T-cell (primary cell): Measurements from ENCODE around the gene LYZL6. TPM values are rescaled to one million over a fixed set of nuclear protein-coding genes. Genes with fewer than 3 reads are reported as not detected.

ENCODE experiments used
- ATAC-seq, 4 experiments: fragments of 200-7000 bp in 3 of 4; fragments of 150-1000 bp in 1 of 4; cut with Tn5 transposase; replicated peaks in 1 of 4; 1 replicate in 3 of 4; 2 replicates in 1 of 4; pipeline ENCODE4 v1.10.0; 2021; ENCODE audit warnings: moderate library complexity in 3 of 4, mild to moderate bottlenecking in 2 of 4, moderate number of reproducible peaks in 1 of 4
- CTCF ChIA-PET, 2 donors: fragments of 300-600 bp; sonication (Branson Sonifier 250); formaldehyde crosslinking; loops; one replicate each; lab custom pipeline; 2022; ENCODE audit warnings: antibody characterized with exemption in 2 of 2; lab: Charles Lee
- POLR2A ChIA-PET, 2 donors: fragments of 300-600 bp; sonication (Branson Sonifier 250); formaldehyde crosslinking; loops; one replicate each; lab custom pipeline; 2022; ENCODE audit warnings: antibody characterized with exemption in 2 of 2; lab: Charles Lee
- DNase-seq, 35 experiments: peaks; one replicate each; pipeline versions ENCODE4 v3.0.0 to v3.0.0-alpha.2; 2013 to 2023
- H3K27ac ChIP-seq: one replicate; pipeline ENCODE4 v1.5.1; 2013; ENCODE audit warnings: low read length
- H3K27me3 ChIP-seq, 2 experiments: replicated peaks in 1 of 2; 1 replicate in 1 of 2; 2 replicates in 1 of 2; pipeline versions ENCODE4 v1.6.1 to v1.7.0; 2013; ENCODE audit warnings: low read length in 1 of 2, mixed read lengths in 1 of 2; ENCODE audit not compliant: control insufficient read depth in 2 of 2, insufficient read depth in 2 of 2; ENCODE audit errors: extremely low read depth in 1 of 2
- H3K36me3 ChIP-seq, 2 donors: 1 replicate in 1 of 2; 2 replicates in 1 of 2; pipeline versions ENCODE4 v1.6.1 to v1.7.0; 2013; ENCODE audit warnings: low read length in 1 of 2; ENCODE audit not compliant: control insufficient read depth in 2 of 2, insufficient read depth in 1 of 2; ENCODE audit errors: extremely low read depth in 1 of 2
- H3K4me1 ChIP-seq, 2 experiments: 1 replicate in 1 of 2; 2 replicates in 1 of 2; pipeline versions ENCODE4 v1.6.1 to v1.7.0; 2013; ENCODE audit warnings: low read length in 2 of 2, mixed read lengths in 1 of 2; ENCODE audit not compliant: insufficient read depth in 2 of 2, control insufficient read depth in 1 of 2; ENCODE audit errors: extremely low read depth in 1 of 2
- H3K4me3 ChIP-seq, 2 donors: 1 replicate in 1 of 2; 2 replicates in 1 of 2; pipeline versions ENCODE4 v1.5.1 to v1.7.0; 2013; ENCODE audit warnings: mild to moderate bottlenecking in 2 of 2, low read length in 1 of 2, moderate library complexity in 1 of 2; ENCODE audit not compliant: control insufficient read depth in 1 of 2; ENCODE audit errors: extremely low read depth in 1 of 2
- H3K9me3 ChIP-seq: 2 replicates; pipeline ENCODE4 v1.7.0; 2013
- H3K27ac Mint-ChIP-seq, 2 donors: one replicate each; pipeline ENCODE4 v1.8.0; 2020 to 2021; ENCODE audit warnings: mild to moderate bottlenecking in 2 of 2, mixed read lengths in 2 of 2
- H3K27me3 Mint-ChIP-seq, 2 donors: one replicate each; pipeline ENCODE4 v1.8.0; 2021 to 2022; ENCODE audit warnings: mixed read lengths in 2 of 2
- H3K36me3 Mint-ChIP-seq: one replicate; pipeline ENCODE4 v1.8.0; 2021; ENCODE audit warnings: mixed read lengths
- H3K4me1 Mint-ChIP-seq, 3 donors: one replicate each; pipeline ENCODE4 v1.8.0; 2020 to 2022; ENCODE audit warnings: mixed read lengths in 3 of 3, mild to moderate bottlenecking in 1 of 3
- H3K4me3 Mint-ChIP-seq, 3 donors: one replicate each; pipeline ENCODE4 v1.8.0; 2020 to 2022; ENCODE audit warnings: mild to moderate bottlenecking in 3 of 3, mixed read lengths in 3 of 3, moderate library complexity in 3 of 3
- H3K9me3 Mint-ChIP-seq, 3 donors: one replicate each; pipeline ENCODE4 v1.8.0; 2020 to 2022; ENCODE audit warnings: mixed read lengths in 3 of 3
- WGBS: methylation state at CpG from one replicate; pipeline ENCODE4 v1.1.5; 2013; ENCODE audit warnings: missing lambda C conversion rate; ENCODE audit not compliant: insufficient coverage; 5-methylcytosine and 5-hydroxymethylcytosine counted together
- total RNA-seq, 35 experiments: library from RNA in 6 of 35; stranded (reverse) in 6 of 35; fragments of 120-200 nt in 1 of 35; gene quantifications; one replicate each; pipeline versions ENCODE4 v1.2.1 to v1.2.4 and lab custom pipeline; 2013 to 2026

The LYZL6 gene
- total RNA-seq, 5 donors from 2014 or later (not counting 1 experiment from before 2014, with no cell fraction given): not detected

GRCh38 chr17:35953720-35954119 lies 10.2 kb upstream of the LYZL6 start:
- H3K9me3 ChIP-seq: no peaks in the 10 kb centered on the region
- no peak overlapping the region for H3K27ac Mint-ChIP-seq
- DNase-seq (no peak), ATAC-seq (no peak)
- H3K27me3 ChIP-seq: peaks cover 0 to 8% of the 10 kb centered on the region in 2 experiments
- H3K4me3 Mint-ChIP-seq: no peak overlapping the region
- no peaks in the 10 kb centered on the region for H3K4me1 ChIP-seq
- H3K36me3 ChIP-seq: no peaks in the 10 kb centered on the region
- no peaks in the 10 kb centered on the region for H3K4me1 Mint-ChIP-seq
- H3K27me3 Mint-ChIP-seq: peaks cover 8 to 20% of the 10 kb centered on the region in 2 donors
- H3K27ac ChIP-seq: no peak overlapping the region
- no peak overlapping the region for H3K4me3 ChIP-seq
- ChIA-PET CTCF (no interaction called here), POLR2A (no interaction called here)
- H3K36me3 Mint-ChIP-seq: no peaks in the 10 kb centered on the region
- no peaks in the 10 kb centered on the region for H3K9me3 Mint-ChIP-seq
- WGBS: 69% methylated on average over 3 of the region's 7 CpGs

- no peak overlapping the region for H3K27ac ChIP-seq
- H3K36me3 Mint-ChIP-seq: no peaks in the 10 kb centered on the region
- peaks cover 0 to 2% (median 0%) of the 10 kb centered on the region in 3 donors for H3K4me1 Mint-ChIP-seq
- no peak overlapping the region for H3K27ac Mint-ChIP-seq
- H3K27me3 Mint-ChIP-seq: no peaks in the 10 kb centered on the region
- CTCF ChIA-PET: interaction anchor here in 1 of 2 donors (0.6 kb wide), 1 partner anchor 927 kb away, joined by 3 read pairs; no protein-coding TSS in a partner anchor
- POLR2A ChIA-PET: no interaction called here
- peaks cover 0 to 6% of the 10 kb centered on the region in 2 experiments for H3K27me3 ChIP-seq
- 90% methylated on average over 2 of the region's 3 CpGs for WGBS
- no peak for DNase-seq
- no peak overlapping the region for H3K4me3 ChIP-seq
- no peaks in the 10 kb centered on the region for H3K9me3 Mint-ChIP-seq
- H3K4me1 ChIP-seq: peaks cover 0 to 10% of the 10 kb centered on the region in 2 experiments
- H3K36me3 ChIP-seq: no peaks in the 10 kb centered on the region
- ATAC-seq: no peak
- H3K4me3 Mint-ChIP-seq: no peak overlapping the region
- H3K9me3 ChIP-seq: no peaks in the 10 kb centered on the region
Observed at GRCh38 chr17:35949401-35949800, 5.9 kb upstream of the LYZL6 start.

GRCh38 chr17:35948092-35948491 lies 4.6 kb upstream of the LYZL6 start:
- ChIA-PET POLR2A (no interaction called here), CTCF (interaction anchor here (0.6 to 0.7 kb wide), 5 partner anchors 10 to 1587 kb away, joined by 3 to 6 read pairs (median 3); no protein-coding TSS in a partner anchor)
- Mint-ChIP-seq H3K4me3 (no peak overlapping the region), H3K27me3 (peaks cover 0 to 4% of the 10 kb centered on the region in 2 donors), H3K36me3 (no peaks in the 10 kb centered on the region), H3K9me3 (no peaks in the 10 kb centered on the region), H3K27ac (no peak overlapping the region), H3K4me1 (peaks cover 0 to 2% (median 0%) of the 10 kb centered on the region in 3 donors)
- DNase-seq: no peak
- ATAC-seq: no peak
- Histone ChIP-seq H3K9me3 (no peaks in the 10 kb centered on the region), H3K36me3 (no peaks in the 10 kb centered on the region), H3K4me3 (no peak overlapping the region), H3K4me1 (peaks cover 0 to 10% of the 10 kb centered on the region in 2 experiments), H3K27me3 (no peaks in the 10 kb centered on the region), H3K27ac (no peak overlapping the region)
- 96% methylated on average over 5 of the region's 7 CpGs for WGBS

GRCh38 chr17:35947156-35947585 lies 3.7 kb upstream of the LYZL6 start:
- H3K9me3 ChIP-seq: no peaks in the 10 kb centered on the region
- Mint-ChIP-seq H3K4me3 (no peak overlapping the region), H3K4me1 (peaks cover 0 to 2% (median 0%) of the 10 kb centered on the region in 3 donors), H3K27ac (no peak overlapping the region), H3K9me3 (no peaks in the 10 kb centered on the region), H3K27me3 (peaks cover 0 to 4% of the 10 kb centered on the region in 2 donors), H3K36me3 (no peaks in the 10 kb centered on the region)
- H3K4me1 ChIP-seq: peaks cover 0 to 10% of the 10 kb centered on the region in 2 experiments
- DNase-seq: peak in 33 of 35 experiments; percentile 6 to 67 (median 33)
- ChIA-PET CTCF (interaction anchor here (0.6 to 0.7 kb wide), 5 partner anchors 15 to 1103 kb away, joined by 3 to 9 read pairs (median 4); no protein-coding TSS in a partner anchor), POLR2A (no interaction called here)
- no peak overlapping the region for H3K4me3 ChIP-seq
- H3K27ac ChIP-seq: no peak overlapping the region
- ATAC-seq: peak; percentile 73 to 77 (median 76)
- WGBS: 0% methylated on average over 2 of the region's 12 CpGs
- no peaks in the 10 kb centered on the region for H3K36me3 ChIP-seq
- no peaks in the 10 kb centered on the region for H3K27me3 ChIP-seq

GRCh38 chr17:35944151-35944550 lies 638 bp upstream of the LYZL6 start:
- Mint-ChIP-seq H3K27me3 (peaks cover 0 to 4% of the 10 kb centered on the region in 2 donors), H3K27ac (no peak overlapping the region), H3K4me3 (no peak overlapping the region), H3K36me3 (no peaks in the 10 kb centered on the region), H3K9me3 (no peaks in the 10 kb centered on the region), H3K4me1 (peaks cover 0 to 2% (median 0%) of the 10 kb centered on the region in 3 donors)
- Histone ChIP-seq H3K4me3 (no peak overlapping the region), H3K4me1 (peaks cover 0 to 10% of the 10 kb centered on the region in 2 experiments), H3K9me3 (no peaks in the 10 kb centered on the region), H3K27me3 (no peaks in the 10 kb centered on the region), H3K27ac (no peak overlapping the region), H3K36me3 (no peaks in the 10 kb centered on the region)
- no peak for DNase-seq
- 92% methylated on average over 2 of the region's 4 CpGs for WGBS
- no peak for ATAC-seq
- CTCF ChIA-PET: interaction anchor here in 1 of 2 donors (0.7 kb wide), 1 partner anchor 251 kb away, joined by 3 read pairs; no protein-coding TSS in a partner anchor
- POLR2A ChIA-PET: no interaction called here

GRCh38 chr17:35942588-35943186 lies 826 bp downstream of the LYZL6 start:
- Mint-ChIP-seq H3K4me1 (peaks cover 0 to 2% (median 0%) of the 10 kb centered on the region in 3 donors), H3K36me3 (no peaks in the 10 kb centered on the region), H3K27ac (peak overlapping the region in 1 of 2 donors; percentile 56), H3K27me3 (peaks cover 0 to 4% of the 10 kb centered on the region in 2 donors), H3K9me3 (no peaks in the 10 kb centered on the region), H3K4me3 (no peak overlapping the region)
- ChIA-PET POLR2A (no interaction called here), CTCF (interaction anchor here in 1 of 2 donors (0.5 kb wide), 1 partner anchor 679 kb away, joined by 3 read pairs; no protein-coding TSS in a partner anchor)
- no peak for DNase-seq
- no peaks in the 10 kb centered on the region for H3K27me3 ChIP-seq
- no peaks in the 10 kb centered on the region for H3K36me3 ChIP-seq
- no peak overlapping the region for H3K27ac ChIP-seq
- no peaks in the 10 kb centered on the region for H3K9me3 ChIP-seq
- H3K4me3 ChIP-seq: no peak overlapping the region
- ATAC-seq: no peak
- peaks cover 0 to 7% of the 10 kb centered on the region in 2 experiments for H3K4me1 ChIP-seq
- 61% methylated on average over 3 of the region's 9 CpGs for WGBS
